Activated CD4-positive, alpha-beta T cell treated with anti-CD3 and anti-CD28 coated beads, Interleukin-10, Interleukin-2, amounts not matched to agents 100 ng/mL and 50 ng/mL, durations not matched to agents 16 hours and 8 hours (primary cell): Measurements from ENCODE around the gene CACNA1C.

Source experiments
- DNase-seq: peaks from one replicate; pipeline ENCODE4 v3.0.0-alpha.2; 2020

The CACNA1C gene

GRCh38 chr12:2347844-2348481 lies 295.2 kb downstream of the CACNA1C start:
- no peak for DNase-seq

DNA sequence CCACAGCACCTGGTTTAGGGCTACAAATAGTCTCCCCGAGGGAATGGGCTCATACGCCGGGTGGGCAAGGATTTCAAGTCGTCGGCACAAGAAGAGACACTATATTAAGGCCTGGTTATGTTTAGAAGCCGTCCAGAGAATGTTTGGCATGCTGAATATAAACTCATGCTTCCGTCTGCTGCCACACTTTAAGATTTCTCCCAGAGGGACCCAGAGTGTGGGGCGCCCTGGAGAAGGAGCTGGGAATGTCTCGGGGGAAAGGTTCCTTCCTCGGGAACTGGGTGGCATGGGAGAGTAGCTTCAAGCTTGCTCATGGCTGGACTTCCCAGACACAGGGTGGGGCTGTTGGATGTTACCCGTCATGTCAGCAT lies 295.7 kb downstream of the CACNA1C start:
- no peak for DNase-seq

DNA sequence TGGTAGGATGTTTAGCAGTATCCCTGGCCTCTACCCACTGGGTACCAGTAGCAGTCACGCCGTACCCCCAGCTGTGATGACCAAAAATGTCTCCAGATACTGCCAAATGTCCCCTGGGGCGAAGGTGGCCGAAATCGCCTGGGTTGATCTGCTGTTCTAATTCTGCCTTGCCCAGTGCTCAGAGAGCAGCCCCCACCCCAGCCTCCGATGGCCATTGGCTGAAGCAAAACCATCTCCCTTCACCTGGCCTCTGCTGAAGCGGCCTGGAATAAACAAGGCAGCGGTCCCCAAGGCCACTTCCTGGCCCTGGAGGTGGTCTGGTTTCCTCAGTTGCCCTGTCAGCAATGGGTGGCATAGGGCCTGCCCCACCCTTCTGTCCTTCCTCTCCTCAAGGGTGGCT lies 298.4 kb downstream of the CACNA1C start:
- DNase-seq = no peak

DNA sequence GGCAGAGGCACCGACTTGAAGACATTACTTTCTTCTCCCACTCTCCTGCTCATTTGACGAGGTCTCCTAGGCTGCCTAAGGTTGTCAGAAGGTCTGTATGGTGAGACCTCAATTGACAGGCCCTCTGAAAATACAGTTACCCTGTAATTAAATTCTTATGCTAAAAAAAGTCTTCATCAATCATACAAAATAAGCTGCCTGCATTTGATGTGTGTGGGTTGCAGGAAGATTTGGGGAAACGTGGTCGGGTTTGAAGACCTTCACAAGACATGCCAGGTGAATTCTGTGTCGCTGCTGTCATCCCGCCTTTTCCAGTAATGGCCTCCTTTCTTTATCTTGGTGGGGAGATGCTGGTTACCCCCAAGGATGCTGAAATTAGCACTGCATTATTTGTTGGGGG lies 299.4 kb downstream of the CACNA1C start:
- no peak for DNase-seq

DNA sequence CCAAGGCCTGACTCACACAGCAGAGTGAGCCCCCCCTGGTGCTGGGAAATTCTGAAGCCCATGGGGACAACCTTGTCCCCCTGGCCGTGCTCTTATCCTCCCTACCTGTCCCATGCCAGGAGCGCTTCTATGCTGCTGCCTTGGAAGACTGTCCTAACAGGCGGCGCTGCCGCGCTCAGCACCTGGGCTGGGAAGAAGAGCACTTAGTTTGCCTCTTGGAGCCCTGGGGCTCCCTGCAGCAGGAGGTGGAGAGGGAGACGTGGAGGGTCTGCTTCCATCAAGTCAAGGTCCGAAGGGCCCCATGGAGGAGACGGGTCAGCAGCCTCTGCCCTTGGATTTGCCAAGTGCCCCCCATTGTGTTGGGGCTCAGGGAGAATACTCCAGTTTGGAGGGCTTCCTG lies 300.5 kb downstream of the CACNA1C start:
- no peak for DNase-seq

- no peak for DNase-seq
Observed at GRCh38 chr12:2353691-2354090, 300.9 kb downstream of the CACNA1C start.

DNA sequence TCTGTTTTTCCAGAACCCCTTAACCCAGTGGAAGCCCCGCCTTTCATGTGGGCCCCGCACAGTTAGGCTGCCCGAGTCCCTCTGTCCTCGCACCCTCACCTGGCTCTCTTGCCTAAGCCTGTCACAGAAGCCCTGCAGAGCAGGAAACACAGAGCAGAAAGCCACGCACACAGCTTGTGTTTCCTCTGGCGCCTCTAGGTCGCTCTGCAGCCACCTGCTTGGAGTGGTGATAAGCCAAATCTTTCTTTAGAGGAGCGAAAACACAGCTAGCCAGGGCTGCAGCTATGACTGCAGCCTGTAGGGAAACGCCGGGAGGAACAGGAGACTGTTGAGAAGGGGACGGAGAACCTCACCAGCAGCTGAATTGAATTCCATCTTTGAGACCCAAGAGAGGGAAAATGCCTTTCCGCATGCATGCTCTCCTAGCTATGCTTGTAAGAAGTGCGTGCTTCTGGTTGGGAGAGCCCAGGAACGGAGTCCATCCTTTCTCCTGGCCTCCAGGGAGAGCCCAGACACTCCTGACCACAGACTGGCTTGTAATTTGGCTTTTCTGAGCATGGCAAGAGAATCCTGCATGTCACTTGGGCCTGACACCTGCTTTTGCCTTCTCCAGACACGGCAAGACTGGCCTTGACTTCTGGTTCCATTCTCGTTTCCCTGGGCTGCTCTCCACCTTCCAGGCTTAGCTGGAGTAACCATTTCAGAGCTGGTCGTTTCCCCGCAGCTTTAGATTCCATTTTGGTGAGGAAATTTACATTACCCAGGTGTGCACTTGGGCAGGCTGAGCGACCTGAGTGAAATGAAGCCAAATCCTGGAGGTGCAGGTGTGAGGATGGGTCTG lies 301.6 kb downstream of the CACNA1C start:
- no peak for DNase-seq

DNA sequence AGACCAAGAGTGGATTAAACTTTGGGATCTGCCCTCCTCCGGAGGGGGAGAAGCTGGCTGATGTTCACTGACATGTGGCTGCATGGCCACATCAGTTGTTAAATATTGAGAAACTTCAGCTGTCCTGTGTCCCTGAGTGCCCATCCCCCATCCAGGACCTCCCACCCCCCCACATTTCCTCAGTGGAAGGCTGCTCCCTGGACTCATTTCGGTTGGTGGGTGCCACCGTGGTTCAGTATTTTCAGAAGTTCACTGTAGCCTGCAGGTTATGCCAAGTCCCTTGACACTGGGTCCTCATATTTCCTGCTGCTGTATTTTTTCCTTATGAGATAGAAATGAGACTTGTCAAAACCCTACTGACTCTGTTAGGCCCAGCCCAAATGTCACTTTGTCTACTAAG lies 302.4 kb downstream of the CACNA1C start:
- no peak for DNase-seq

DNA sequence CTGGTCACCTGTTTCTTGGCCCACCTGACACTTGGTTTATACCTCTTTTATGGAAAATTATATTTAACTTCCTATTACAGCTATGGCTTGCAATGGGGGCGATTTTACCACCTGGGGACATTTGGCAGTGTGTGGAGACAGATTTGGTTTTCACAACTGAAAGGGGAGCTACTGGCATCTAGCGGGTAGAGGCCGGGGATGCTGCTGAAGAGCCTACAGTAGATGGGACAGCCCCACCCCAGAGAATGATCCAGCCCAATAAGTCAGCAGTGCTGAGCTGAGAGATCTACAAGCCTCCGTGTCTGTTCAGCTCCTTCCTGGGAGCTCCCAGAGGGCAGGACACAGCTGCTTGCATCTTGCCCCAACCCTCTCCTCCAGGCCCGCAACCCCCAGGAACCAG lies 302.8 kb downstream of the CACNA1C start:
- no peak for DNase-seq

DNA sequence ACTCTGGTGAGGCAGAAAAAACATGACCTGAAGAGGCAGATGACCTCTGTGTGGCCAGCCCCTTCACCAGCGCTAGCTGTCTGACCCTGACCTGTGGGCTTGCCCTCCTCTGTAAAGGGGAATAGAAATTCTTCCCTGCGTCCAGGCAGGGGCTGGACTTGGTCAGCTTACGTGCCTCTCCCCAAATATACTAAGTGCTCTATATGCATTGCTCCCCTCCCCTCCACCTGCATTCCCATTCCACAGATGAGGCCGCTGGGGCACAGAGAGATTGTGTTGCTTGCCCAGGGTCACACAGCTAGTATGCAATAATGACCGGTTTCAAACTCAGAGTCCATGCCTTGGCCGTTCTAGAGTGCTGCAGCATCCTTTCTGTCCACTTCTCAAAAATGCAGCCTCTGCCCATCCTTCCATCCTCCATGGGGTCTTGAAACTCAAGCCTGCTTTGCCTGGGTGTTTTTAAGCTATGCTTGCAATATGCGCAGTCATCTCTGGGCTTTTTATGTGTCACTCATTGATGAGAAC lies 303.9 kb downstream of the CACNA1C start:
- DNase-seq = no peak

GRCh38 chr12:2358986-2359658 lies 306.3 kb downstream of the CACNA1C start:
- DNase-seq = no peak

GRCh38 chr12:2359725-2360629 lies 307.2 kb downstream of the CACNA1C start:
- DNase-seq = no peak

- DNase-seq = no peak
Observed at GRCh38 chr12:2360630-2361170, 307.9 kb downstream of the CACNA1C start.

DNA sequence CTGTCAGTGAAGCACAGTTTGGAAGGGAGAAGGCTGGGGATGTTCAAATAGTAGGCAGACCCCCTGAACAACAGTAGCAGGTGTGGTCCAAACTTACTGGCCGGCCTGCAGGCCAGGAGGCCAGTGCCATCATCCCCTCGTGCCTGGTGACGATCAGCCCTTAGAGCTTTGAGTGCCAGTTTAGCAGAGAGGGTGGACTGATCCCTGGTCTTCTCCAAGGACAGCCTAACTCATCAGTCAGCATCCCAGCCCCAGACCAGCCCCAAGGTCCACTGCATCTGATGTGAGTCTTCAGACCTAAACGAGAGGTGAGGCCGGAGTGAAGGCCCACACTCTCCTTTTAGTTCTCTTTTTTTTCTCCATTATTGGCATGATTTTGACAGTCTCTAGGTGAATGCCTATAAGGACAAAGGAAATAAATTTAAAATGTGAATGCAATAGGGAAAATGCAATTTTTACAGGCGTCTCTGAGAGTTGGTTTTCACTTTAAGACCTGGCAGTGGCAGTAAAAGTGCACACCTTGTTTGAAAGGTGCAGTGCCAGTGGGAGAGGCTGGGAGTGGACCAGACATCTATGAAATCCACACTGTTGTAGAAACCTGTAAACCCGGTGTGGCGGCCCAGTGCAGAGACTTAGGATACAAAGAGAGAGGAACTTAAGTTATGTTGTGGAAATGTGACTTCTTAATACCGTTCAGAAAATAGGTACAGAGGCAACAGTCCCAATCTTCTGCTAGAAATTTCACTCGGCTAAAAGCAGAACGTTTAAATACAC lies 311.2 kb downstream of the CACNA1C start:
- no peak for DNase-seq

GRCh38 chr12:2364631-2365051 lies 311.9 kb downstream of the CACNA1C start:
- no peak for DNase-seq

DNA sequence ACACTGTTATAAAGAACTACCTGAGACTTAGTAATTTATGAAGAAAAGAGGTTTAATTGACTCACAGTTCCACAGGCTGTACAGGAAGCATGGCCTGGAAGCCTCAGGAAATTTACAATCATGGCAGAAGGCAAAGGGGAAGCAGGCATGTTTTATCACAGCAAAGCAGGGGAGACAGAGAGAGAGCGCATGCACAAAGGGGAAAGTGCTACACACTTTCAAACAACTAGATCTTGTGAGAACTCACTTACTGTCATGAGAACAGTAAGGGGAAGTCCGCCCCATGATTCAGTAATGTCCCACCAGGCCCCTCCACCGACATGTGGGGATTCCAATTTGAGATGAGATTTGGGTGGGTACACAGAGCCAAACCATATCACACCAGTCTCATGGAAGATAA lies 313.9 kb downstream of the CACNA1C start:
- no peak for DNase-seq

DNA sequence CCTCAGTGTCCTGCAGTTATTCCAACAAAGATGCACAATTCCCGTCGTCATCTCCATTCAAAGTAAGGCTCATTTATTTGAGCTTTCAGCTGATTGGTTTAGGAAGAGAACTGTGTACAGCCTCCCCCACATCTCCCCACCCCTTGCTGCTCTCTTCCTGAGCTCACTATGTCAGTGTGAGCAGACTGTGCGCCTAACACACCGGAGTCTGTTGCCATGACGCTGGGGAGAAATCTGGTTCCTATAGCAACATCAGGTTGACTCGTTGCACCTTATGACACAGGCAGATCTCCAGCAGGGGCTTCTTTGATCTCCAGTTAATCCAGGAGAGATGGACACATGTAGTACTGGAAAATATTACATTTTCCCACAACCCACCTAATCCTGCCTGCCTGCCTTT lies 319.4 kb downstream of the CACNA1C start:
- no peak for DNase-seq

DNA sequence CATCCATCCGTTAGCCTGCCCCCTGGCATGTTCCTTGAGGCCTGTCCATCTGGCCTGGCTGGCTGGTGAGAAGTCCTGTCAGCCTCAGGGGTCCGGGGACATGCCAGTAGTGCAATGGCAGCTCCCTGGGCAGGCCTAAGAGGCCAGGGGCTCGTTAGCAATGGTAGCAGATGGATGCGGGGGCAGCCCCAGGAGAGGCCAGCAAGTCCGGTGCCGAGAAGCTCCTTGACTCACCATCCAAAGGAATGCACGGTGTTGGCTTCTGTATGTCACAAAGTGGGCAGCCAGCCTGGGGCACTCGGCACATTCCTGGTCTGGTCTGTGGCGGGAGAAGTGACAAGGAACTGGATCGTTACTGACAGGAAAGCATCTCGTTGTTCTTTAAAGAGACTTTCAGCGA lies 319.9 kb downstream of the CACNA1C start:
- DNase-seq = no peak

DNA sequence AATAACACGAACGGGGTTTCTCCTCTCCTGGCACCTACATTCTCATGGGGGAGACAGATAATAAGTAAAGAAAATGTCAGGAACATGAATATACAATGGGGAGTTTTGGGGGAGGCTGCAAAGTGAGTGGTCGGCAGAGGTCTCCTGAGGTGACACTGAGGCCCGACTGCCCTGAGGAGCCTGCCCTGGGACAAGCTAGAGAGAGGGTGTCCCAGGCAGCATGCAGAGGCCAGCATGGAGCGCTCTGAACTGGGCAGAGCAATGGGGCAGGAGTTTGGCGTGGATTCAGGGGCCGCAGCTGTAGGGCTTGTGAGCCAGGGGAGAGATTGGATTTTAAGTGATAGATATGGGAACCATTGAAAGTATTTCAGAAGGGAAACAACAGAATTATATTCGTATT lies 320.5 kb downstream of the CACNA1C start:
- DNase-seq = no peak

GRCh38 chr12:2374092-2374906 lies 321.5 kb downstream of the CACNA1C start:
- DNase-seq = no peak

GRCh38 chr12:2375871-2376270 lies 323.1 kb downstream of the CACNA1C start:
- DNase-seq = no peak
